ENCODE data around the gene RBPJL. TPM values are rescaled to one million over a fixed set of nuclear protein-coding genes. Genes with fewer than 3 reads are reported as not detected.

The RBPJL gene
- total and polyA plus RNA-seq, 2 of the 8 experiments (the other 6 are each of a cell fraction or from before 2014, with no cell fraction given): 0.67 to 1.3 TPM

GRCh38 chr20:45293041-45294002, 13.3 kb upstream of the RBPJL start (continued):
- TF ChIP-seq CREB1 (IDR thresholded peaks at IDR 0.05) (peak; percentile 65; the same call in 1 of the 2 replicates), JUN (IDR thresholded peaks at IDR 0.05; ENCODE audit: low read depth, low read length) (no peak), YY1 (IDR thresholded peaks at IDR 0.05; ENCODE audit: low read depth, low read length) (0 out of 2 replicates have a peak, but pooled peaks have one; percentile 29), CEBPB (IDR thresholded peaks at IDR 0.05; ENCODE audit: low read depth, low read length) (no peak), ASH2L (IDR thresholded peaks at IDR 0.05; ENCODE audit: low read length) (peak; percentile 76), BACH1 (IDR thresholded peaks at IDR 0.05; ENCODE audit: low read length) (no peak), CTCF (IDR thresholded peaks at IDR 0.05; ENCODE audit: control extremely low read depth in 1 of 3, insufficient read depth in 1 of 3, low read depth in 1 of 3, low read length in 3 of 3) (peak; percentile 88 to 96 (median 89)), CHD2 (IDR thresholded peaks at IDR 0.05; ENCODE audit: low read length) (peak; percentile 16; the same call in 1 of the 2 replicates), SP4 (IDR thresholded peaks at IDR 0.05; ENCODE audit: low read length) (peak; percentile 79; the same call in 1 of the 2 replicates), TBP (IDR thresholded peaks at IDR 0.05; ENCODE audit: low read depth, low read length) (peak; percentile 78), GABPA (IDR thresholded peaks at IDR 0.05; ENCODE audit: borderline replicate concordance, insufficient read depth, low read length) (no peak; the same call in 1 of the 2 replicates), MAX (IDR thresholded peaks at IDR 0.05) (peak; percentile 97), EZH2 (IDR thresholded peaks at IDR 0.05; ENCODE audit: low read depth, low read length, severe bottlenecking) (no peak), ZNF274 (IDR thresholded peaks at IDR 0.05; ENCODE audit: borderline replicate concordance, extremely low read depth, low read length) (no peak), BRCA1 (IDR thresholded peaks at IDR 0.05; ENCODE audit: low read depth, low read length) (no peak), CBX8 (IDR thresholded peaks at IDR 0.05; ENCODE audit: borderline replicate concordance, low read depth, low read length) (no peak), BCL11A (IDR thresholded peaks at IDR 0.05; ENCODE audit: low read depth in 2 of 2, low read length in 2 of 2) (no peak), TAF1 (IDR thresholded peaks at IDR 0.05; ENCODE audit: low read depth, low read length) (peak; percentile 72), POU5F1 (IDR thresholded peaks at IDR 0.05; ENCODE audit: low read depth, low read length) (no peak), TEAD4 (IDR thresholded peaks at IDR 0.05; ENCODE audit: low read depth, low read length) (0 out of 2 replicates have a peak, but pooled peaks have one; percentile 47), KDM1A (IDR thresholded peaks at IDR 0.05; ENCODE audit: borderline replicate concordance, low read length) (no peak), RBBP5 (IDR thresholded peaks at IDR 0.05; ENCODE audit: borderline replicate concordance, low read depth, low read length) (peak; percentile 57; the same call in 1 of the 2 replicates)
